Measurements from ENCODE around the gene EFCAB6.

DNA sequence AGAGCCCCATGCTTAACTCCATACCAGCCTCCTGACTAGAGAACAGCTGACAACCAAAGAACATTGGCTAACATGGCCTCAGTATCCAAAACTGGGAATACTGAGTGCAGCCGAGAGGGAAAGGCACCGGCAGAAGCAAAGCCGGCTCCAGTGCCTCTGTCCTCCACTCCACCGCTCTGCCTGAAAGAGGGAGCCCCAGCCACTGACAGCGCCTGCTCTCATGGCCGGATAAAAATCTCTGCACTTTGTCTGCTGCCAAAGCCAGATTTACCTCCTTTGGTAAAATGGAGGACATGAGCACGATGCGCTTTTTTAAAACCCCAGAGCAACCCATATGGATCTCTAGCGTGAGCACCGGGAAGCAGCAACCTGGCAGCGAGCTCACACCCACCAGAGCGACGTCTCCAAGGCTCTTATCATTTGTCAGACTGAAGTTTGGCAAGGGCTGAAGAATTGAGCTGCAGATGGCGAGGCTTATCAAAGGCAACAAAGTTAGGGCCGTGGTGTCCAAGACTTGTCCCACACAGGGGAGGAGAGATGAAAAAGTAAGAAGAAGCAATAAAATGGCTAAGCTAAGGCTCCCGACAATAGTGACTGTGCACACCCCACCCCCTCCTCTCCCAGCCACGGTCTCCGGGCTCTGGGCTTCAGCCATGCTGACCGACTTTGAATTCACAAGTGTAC, 71.4 kb downstream of the EFCAB6 start:
- no peak for TF ChIP-seq ZNF17 (CRISPR knock-in tag; IDR thresholded peaks at IDR 0.05)
- no peak for TF ChIP-seq RERE (CRISPR knock-in tag; IDR thresholded peaks at IDR 0.05; ENCODE audit: low read depth)
- no peak for TF ChIP-seq ZNF609 (CRISPR knock-in tag; IDR thresholded peaks at IDR 0.05; ENCODE audit: borderline replicate concordance)
- TF ChIP-seq PITX1 (CRISPR knock-in tag; IDR thresholded peaks at IDR 0.05): no peak

Data from HepG2 (cell line).